ENCODE results near the gene MRPL12. TPM values are rescaled to one million over a fixed set of nuclear protein-coding genes. Genes with fewer than 3 reads are reported as not detected.

MRPL12 gene
- total and polyA plus RNA-seq, 2 of the 13 experiments (the other 11 are each of a cell fraction or from before 2014, with no cell fraction given), result 39.1 to 94.1 TPM

- in situ Hi-C loops (cut with HindIII; ENCODE audit: extremely low pct_ligation_motif_present, low pct_unique_long_range_greater_than_20kb), result no loop called here
- TF ChIP-seq RBFOX2 (IDR thresholded peaks at IDR 0.05; ENCODE audit: low read depth, low read length), result peak; percentile 43; the same call in 1 of the 2 replicates
- TF ChIP-seq NCOA1 (CRISPR knock-in tag; IDR thresholded peaks at IDR 0.05), result no peak
- no peak for TF ChIP-seq ELF3 (CRISPR knock-in tag; IDR thresholded peaks at IDR 0.05)
- peak; percentile 36 for TF ChIP-seq AGO2 (optimal IDR thresholded peaks at IDR 0.05; ENCODE audit: low read depth, low read length)
- TF ChIP-seq HNRNPLL (IDR thresholded peaks at IDR 0.05; ENCODE audit: low read depth, low read length, poor library complexity, severe bottlenecking), result peak; percentile 32
- TF ChIP-seq ARID3A (IDR thresholded peaks at IDR 0.05; ENCODE audit: low read depth, low read length), result no peak
- 0 out of 2 replicates have a peak, but pooled peaks have one; percentile 28 for TF ChIP-seq MTA1 (CRISPR knock-in tag; IDR thresholded peaks at IDR 0.05; ENCODE audit: borderline replicate concordance)
- TF ChIP-seq NBN (conservative IDR thresholded peaks at IDR 0.05), result no peak
- TF ChIP-seq NONO (IDR thresholded peaks at IDR 0.05), result no peak
- 0 out of 2 replicates have a peak, but pooled peaks have one; percentile 25 for TF ChIP-seq NONO (CRISPR knock-in tag; conservative IDR thresholded peaks at IDR 0.05)
- TF ChIP-seq ZNF839 (CRISPR knock-in tag; IDR thresholded peaks at IDR 0.05; ENCODE audit: borderline replicate concordance), result 0 out of 2 replicates have a peak, but pooled peaks have one; percentile 6
- 0 out of 2 replicates have a peak, but pooled peaks have one; percentile 15 for TF ChIP-seq HNRNPL (IDR thresholded peaks at IDR 0.05; ENCODE audit: low read depth, low read length)
- TF ChIP-seq HNF1B (CRISPR knock-in tag; IDR thresholded peaks at IDR 0.05), result no peak
- TF ChIP-seq ZNF768 (CRISPR knock-in tag; IDR thresholded peaks at IDR 0.05), result peak; percentile 7; the same call in 1 of the 2 replicates
- Histone ChIP-seq H3K4me2 (ENCODE audit: low read depth, low read length) (no peak overlapping the region), H3K27ac (ENCODE audit: extremely low read length, insufficient read depth, low read length) (no peak overlapping the region), H2AFZ (ENCODE audit: low read length) (no peak overlapping the region), H3K9me3 (ENCODE audit: low read length) (no peaks in the 10 kb centered on the region), H3K4me1 (ENCODE audit: insufficient read depth, low read length) (peaks cover 16% of the 10 kb centered on the region), H3K36me3 (replicated peaks in 1 of 2; ENCODE audit: control insufficient read depth in 1 of 2, insufficient read depth in 2 of 2, low read length in 2 of 2) (peaks cover 21 to 47% of the 10 kb centered on the region in 2 experiments), H3K9ac (ENCODE audit: insufficient read depth, low read depth, low read length) (no peak overlapping the region), H3K79me2 (ENCODE audit: insufficient read depth, low read length) (peaks cover 31% of the 10 kb centered on the region), H3K27me3 (ENCODE audit: control insufficient read depth in 1 of 2, insufficient read depth in 2 of 2, low read length in 2 of 2) (no peaks in the 10 kb centered on the region; a peak in 1 of 5 replicates), H3K4me3 (replicated peaks in 1 of 3; ENCODE audit: insufficient read depth in 1 of 3, low read depth in 2 of 3, low read length in 3 of 3) (no peak overlapping the region), H4K20me1 (ENCODE audit: insufficient read depth, low read length) (no peaks in the 10 kb centered on the region)
- no TSS peak for BruUV-seq (replicated peaks)
- CTCF ChIA-PET (ENCODE audit: low intra/inter-chr PET ratio, low total read pairs), result no interaction called here
- intact Hi-C loops (cut with micrococcal nuclease; ENCODE audit: unreplicated experiment), result no loop called here
- FAIRE-seq (no peak), ATAC-seq (no peak), DNase-seq (ENCODE audit: low spot score) (no peak)
- WGBS (ENCODE audit: low lambda C conversion rate), result 96% methylated on average over 8 of the region's 25 CpGs
- POLR2A ChIA-PET, result interaction anchor here (1.5 to 6.3 kb wide), 2 partner anchors 12 to 14 kb away, joined by 4 to 134 read pairs; partner anchors contain the start of gene MRPL12
Measured at GRCh38 chr17:81717049-81717765, 14.0 kb downstream of the MRPL12 start.

All from HepG2 (cell line).